ENCODE measurements around the gene STARD5.

STARD5 gene

GRCh38 chr15:81301385-81301784, 22.6 kb downstream of the STARD5 start:
- no peak for TF ChIP-seq CTCF (IDR thresholded peaks at IDR 0.05)
- H3K4me3 Mint-ChIP-seq = no peak overlapping the region
- no peaks in the 10 kb centered on the region for H3K9me3 Mint-ChIP-seq
- DNase-seq = no peak
- no peak overlapping the region for H3K27ac Mint-ChIP-seq
- H3K36me3 Mint-ChIP-seq (ENCODE audit: low read depth) = no peaks in the 10 kb centered on the region
- peaks cover 28% of the 10 kb centered on the region for H3K4me1 Mint-ChIP-seq
- peaks cover 19% of the 10 kb centered on the region for H3K27me3 Mint-ChIP-seq (ENCODE audit: low read depth, poor library complexity)

GRCh38 chr15:81299630-81300273, 24.2 kb downstream of the STARD5 start:
- Mint-ChIP-seq H3K36me3 (ENCODE audit: low read depth) (no peaks in the 10 kb centered on the region), H3K4me1 (peaks cover 33% of the 10 kb centered on the region), H3K4me3 (no peak overlapping the region), H3K27me3 (ENCODE audit: low read depth, poor library complexity) (peaks cover 17% of the 10 kb centered on the region), H3K9me3 (no peaks in the 10 kb centered on the region), H3K27ac (no peak overlapping the region)
- no peak for DNase-seq
- no peak for TF ChIP-seq CTCF (IDR thresholded peaks at IDR 0.05)

- TF ChIP-seq CTCF (IDR thresholded peaks at IDR 0.05) = no peak
- Mint-ChIP-seq H3K4me1 (peaks cover 34% of the 10 kb centered on the region), H3K9me3 (no peaks in the 10 kb centered on the region), H3K4me3 (no peak overlapping the region), H3K36me3 (ENCODE audit: low read depth) (no peaks in the 10 kb centered on the region), H3K27me3 (ENCODE audit: low read depth, poor library complexity) (peaks cover 15% of the 10 kb centered on the region), H3K27ac (no peak overlapping the region)
- no peak for DNase-seq
Observed at GRCh38 chr15:81299156-81299555, 24.8 kb downstream of the STARD5 start.

GRCh38 chr15:81298611-81299010, 25.3 kb downstream of the STARD5 start:
- no peak overlapping the region for H3K27ac Mint-ChIP-seq
- no peaks in the 10 kb centered on the region for H3K36me3 Mint-ChIP-seq (ENCODE audit: low read depth)
- DNase-seq = no peak
- no peak overlapping the region for H3K4me3 Mint-ChIP-seq
- peaks cover 34% of the 10 kb centered on the region for H3K4me1 Mint-ChIP-seq
- peaks cover 19% of the 10 kb centered on the region for H3K27me3 Mint-ChIP-seq (ENCODE audit: low read depth, poor library complexity)
- no peak for TF ChIP-seq CTCF (IDR thresholded peaks at IDR 0.05)
- H3K9me3 Mint-ChIP-seq = no peaks in the 10 kb centered on the region

GRCh38 chr15:81297603-81298575, 26.1 kb downstream of the STARD5 start:
- no peak overlapping the region for H3K27ac Mint-ChIP-seq
- TF ChIP-seq CTCF (IDR thresholded peaks at IDR 0.05) = no peak

More at GRCh38 chr15:81297603-81298575, 26.1 kb downstream of the STARD5 start:
- no peaks in the 10 kb centered on the region for H3K36me3 Mint-ChIP-seq (ENCODE audit: low read depth)
- peaks cover 19% of the 10 kb centered on the region for H3K27me3 Mint-ChIP-seq (ENCODE audit: low read depth, poor library complexity)
- H3K4me1 Mint-ChIP-seq = peaks cover 29% of the 10 kb centered on the region
- no peak for DNase-seq
- no peak overlapping the region for H3K4me3 Mint-ChIP-seq
- H3K9me3 Mint-ChIP-seq = no peaks in the 10 kb centered on the region

Measured in nephron progenitor cell (in vitro differentiated cells).